Fibroblast of skin of back (primary cell): ENCODE measurements around the gene MADD.
A peak's percentile ranks its signal among the peaks of the same experiment; 100 is the strongest.
"Not testable (repeated sequence)": the region's sequence is repeated elsewhere in the genome, so short reads cannot be mapped to it uniquely, and the experiment has no call there.

Experiments used
- DNase-seq: peaks from one replicate; pipeline ENCODE4 v3.0.0-alpha.2; 2013

Gene MADD

DNA sequence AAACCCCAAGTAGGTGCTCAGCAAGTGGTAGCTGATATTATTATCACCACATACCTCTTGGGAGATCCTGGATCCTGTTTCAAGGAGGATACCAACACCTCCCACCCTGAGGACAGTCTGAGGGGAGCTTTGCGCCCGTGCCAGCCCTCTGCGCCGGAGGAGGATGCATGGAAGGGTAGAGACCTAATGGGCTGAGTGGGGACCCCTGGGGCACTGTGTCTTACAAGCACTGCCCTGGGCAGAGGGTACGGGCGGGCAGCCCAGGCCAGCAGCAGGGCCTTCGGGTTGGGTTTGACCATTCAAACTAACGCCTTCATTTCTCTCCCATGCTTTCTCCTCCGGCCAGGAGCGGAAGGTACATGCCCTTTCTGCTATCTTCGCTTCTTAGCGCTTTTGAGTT, 56.3 kb downstream of the MADD start:
- no peak for DNase-seq

DNA sequence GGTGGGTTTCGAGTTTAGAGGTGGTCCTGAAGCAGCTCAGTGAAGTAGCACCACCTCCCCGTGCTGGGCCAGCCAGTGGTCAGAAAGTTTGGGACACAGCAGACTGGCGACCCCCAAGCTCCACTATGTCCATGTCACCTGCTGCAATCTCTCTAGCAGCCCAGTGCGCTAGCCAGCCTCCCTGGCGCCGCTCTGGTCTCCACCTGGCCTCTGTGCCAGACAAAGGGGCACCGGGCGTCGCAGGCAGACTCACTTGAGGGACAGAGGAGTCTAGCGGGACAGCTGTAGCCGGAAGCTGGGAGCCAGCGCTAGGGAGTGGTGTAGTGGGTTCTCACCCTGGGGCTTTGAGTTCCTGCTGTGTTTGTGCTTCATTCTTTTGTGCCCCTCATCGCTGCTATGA, 57.1 kb downstream of the MADD start:
- no peak for DNase-seq

DNA sequence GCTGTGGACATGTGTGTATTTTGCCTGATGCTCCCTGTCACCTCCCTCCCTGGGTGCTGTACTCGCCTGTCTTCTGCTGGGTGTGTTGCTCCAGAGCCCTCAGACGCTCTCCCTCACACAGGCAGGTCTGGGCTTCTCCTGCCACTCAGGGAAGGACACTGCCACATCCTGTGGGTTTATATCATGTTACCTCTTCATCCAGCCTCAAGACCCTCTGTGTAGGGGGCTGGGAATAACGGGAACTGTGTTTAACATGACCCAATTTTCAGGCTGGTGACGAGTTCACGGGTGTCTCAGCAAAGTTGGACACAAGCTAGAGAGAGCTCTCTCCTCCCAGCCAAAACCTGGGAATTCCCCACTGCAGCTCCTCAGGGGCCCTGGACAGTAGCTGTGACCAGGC, 58.0 kb downstream of the MADD start:
- no peak for DNase-seq

DNA sequence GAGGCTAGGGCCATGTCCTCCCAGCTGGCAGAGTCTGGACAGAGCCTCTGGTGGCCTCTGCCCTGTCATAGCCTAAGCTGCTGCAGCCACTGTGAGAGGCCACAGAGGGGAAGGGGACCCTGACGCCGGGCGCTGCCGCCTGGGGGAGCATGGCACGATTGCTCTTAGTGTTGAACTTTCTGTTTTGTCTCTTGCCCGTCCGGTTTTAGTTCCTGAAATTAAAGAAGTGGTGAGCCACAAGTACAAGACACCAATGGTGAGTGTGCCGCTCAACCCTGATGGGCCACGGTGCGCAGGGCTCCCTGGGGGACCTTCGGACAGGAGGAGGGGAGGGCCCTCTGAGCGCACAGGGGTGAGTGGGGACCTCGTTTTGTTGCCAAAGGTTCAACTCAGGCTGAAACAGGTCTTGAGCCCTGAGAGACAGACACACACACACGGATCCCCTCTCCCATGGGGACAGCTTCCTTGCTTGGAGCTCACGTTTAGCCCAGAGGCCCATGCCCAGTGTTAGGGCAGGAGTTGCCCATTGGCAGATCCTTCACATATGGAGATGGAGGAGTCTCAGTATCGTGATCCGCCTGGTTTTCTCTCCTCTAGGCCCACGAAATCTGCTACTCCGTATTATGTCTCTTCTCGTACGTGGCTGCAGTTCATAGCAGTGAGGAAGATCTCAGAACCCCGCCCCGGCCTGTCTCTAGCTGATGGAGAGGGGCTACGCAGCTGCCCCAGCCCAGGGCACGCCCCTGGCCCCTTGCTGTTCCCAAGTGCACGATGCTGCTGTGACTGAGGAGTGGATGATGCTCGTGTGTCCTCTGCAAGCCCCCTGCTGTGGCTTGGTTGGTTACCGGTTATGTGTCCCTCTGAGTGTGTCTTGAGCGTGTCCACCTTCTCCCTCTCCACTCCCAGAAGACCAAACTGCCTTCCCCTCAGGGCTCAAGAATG, 58.8 kb downstream of the MADD start:
- no peak for DNase-seq

DNA sequence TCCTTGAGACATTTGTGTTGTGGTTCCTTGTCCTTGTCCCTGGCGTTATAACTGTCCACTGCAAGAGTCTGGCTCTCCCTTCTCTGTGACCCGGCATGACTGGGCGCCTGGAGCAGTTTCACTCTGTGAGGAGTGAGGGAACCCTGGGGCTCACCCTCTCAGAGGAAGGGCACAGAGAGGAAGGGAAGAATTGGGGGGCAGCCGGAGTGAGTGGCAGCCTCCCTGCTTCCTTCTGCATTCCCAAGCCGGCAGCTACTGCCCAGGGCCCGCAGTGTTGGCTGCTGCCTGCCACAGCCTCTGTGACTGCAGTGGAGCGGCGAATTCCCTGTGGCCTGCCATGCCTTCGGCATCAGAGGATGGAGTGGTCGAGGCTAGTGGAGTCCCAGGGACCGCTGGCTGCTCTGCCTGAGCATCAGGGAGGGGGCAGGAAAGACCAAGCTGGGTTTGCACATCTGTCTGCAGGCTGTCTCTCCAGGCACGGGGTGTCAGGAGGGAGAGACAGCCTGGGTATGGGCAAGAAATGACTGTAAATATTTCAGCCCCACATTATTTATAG, 59.6 kb downstream of the MADD start:
- no peak for DNase-seq

DNA sequence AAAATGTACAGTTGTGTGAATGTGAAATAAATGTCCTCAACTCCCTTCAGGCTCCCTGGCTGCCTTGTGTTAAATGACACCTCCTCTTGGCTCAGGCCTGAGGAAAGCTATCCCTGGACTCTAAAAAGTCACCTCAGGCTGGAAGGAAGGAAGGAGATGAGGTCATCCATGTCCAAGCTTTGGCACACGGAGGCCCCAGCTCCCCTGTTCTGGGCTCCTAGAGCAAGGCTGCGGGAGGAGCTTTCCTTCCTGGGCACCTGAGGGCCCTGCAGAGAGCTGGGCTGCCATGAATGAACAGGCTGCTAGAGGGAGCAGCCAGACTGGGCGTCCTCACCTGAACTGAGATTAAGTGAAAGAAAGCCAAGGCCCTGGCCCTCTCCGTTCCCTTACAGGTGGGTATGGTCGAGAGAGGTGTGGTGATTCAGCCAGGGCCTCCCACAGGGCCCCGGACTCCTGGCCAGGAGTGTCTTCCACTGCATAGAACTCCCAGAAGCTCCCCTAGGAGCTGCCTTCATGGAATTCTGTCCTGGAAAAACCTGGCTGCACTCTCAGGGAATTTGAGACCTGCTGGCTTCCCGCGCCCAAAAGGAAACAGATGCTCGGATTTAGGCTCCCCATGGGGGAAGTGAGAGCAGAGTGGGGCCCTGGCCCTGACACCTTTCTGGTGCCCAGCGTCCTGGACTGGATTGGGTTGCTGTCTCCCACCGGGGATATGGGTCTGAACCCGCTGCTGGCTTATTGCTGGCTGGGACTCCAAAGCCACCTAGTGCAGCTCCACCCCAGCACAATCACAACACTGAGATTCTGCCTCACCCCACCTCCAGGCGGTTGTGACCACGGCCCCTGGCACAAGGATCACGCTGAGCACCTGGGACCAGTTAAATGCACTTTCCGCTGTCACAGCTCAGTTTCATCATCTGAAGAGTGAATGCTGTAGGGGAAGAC, 60.3 kb downstream of the MADD start:
- DNase-seq = peak; percentile 9

DNA sequence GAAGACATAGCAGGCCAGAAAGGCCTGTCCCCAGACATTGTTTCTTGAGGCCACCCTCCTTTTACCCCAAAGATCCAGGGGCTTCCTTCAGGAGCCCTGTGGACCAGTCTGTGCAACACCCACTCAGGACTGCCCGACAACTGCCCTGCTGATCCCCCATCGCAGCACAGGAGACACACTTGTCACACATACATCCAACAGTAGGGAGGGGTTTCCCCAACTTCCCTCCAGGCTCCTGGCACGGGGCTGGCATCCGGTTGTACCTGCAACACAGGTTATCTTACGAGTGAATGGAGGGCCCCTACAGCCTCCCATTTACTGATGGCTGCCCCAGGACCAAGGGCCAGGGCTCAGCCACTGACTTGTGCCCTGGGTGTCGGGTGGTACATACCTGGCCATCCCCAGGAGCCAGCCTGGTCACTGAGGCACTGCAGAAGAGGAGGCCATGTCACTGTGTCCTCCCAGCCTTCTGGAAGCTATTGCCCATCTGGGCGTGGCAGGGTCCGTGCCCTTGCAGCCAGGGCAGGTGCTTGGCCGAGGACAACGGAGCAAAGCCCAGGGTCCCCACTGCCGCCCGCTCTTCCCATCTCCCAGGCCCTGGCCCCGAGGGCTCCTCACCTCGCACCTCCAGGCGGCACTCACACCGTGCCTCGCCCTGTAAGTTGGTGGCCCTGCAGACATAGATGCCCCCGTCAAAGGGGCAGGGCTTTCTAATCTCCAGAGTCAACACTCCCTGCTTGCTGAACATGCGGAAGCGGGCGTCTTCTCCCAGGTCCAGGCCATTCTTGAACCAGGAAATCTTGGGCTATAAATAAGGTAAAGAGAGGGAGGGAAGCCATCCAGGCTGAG, 61.7 kb downstream of the MADD start:
- DNase-seq = no peak

DNA sequence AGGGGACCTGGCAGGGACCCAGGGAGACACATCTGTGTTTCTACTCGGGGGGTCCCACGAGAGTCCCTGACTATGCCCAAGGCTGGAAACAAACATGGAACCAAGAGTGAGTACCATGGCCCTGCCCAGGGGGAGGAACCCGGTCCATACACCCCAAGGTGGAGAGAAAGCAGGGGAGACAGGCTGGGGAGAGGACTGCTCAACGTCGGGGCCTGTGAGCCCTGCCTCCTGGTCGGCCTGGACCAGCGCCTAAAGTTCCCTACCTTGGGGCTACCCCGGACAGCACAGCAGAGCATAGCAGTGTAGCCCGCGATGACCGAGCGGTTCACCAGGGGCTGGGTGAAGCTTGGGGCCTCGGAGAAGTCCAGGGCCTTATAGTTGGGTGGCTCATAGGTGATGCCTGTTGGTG, 62.4 kb downstream of the MADD start:
- no peak for DNase-seq

DNA sequence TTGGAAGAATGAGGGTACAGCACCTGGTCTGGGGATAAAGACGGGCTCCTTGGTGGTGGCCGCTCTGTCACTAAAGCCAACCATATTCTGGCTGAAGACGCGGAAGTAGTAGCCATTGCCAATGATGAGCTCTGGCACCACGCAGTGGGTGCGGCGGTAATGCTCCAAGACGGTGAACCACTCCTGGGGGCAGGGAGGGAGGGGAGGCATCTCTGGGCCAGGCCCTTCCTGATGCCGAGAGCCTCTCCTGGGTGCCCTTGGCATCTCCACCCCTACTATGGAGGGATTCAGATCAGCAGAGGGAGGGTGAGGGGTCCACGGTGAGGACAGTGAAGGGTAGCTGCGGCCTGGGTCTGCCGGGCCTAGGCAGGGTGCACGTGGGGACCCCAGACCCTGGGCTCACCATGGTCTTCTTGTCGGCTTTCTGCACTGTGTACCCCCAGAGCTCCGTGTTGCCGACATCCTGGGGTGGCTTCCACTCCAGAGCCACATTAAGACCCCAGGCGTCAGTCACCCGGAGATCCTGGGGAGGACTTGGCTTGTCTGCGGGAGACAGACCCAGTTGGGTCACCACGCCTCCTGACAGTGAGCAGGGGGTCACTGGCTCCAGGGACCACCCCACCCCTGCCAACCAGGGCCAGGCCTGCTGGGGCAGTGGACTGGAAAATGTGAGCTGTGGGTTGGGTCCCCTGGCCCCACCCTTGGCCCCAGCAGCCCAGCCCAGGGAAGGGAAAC, 63.0 kb downstream of the MADD start:
- DNase-seq = no peak

DNA sequence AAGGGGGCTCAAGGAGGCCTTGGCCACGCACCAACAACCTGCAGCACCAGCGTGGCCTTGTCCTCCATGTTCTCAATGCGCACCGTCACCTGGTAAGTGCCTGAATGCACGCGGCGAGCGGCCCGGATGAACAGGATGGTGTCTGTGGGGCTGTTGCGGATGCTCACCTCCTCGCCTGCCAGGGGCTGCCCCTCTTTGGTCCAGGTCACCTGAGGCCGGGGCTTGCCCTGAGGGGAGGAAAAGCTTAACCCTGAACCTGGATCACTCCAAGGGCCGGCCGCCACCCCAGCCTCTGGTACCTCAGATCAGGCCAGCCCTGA, 63.6 kb downstream of the MADD start:
- DNase-seq = no peak

DNA sequence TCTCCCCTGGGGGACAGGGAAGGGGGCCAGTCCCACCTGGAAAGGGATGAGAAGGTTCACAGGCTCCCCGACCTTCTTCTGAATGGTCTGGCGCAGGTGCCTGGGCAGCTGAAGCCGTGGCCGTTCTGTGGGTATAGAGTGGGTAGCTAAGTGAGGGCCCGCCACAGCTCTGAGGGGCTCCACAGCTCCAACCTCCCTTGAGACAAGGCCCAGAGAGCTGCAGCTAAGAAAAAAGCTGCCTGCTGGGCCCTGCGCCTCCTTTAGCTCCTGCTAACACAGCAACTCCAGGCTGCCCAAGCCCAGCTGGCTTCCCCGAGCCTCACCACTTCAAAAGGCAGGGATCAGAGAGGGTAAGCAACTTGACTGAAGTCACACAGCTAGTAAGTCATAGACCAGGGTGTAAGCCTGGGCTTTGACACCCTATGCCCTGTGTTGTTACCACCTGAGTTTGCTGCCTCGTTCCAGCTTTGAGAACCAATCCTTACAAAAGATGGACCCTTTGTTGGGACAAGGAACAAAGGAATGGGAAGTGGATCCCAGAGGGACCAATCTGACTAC, 64.0 kb downstream of the MADD start:
- no peak for DNase-seq

DNA sequence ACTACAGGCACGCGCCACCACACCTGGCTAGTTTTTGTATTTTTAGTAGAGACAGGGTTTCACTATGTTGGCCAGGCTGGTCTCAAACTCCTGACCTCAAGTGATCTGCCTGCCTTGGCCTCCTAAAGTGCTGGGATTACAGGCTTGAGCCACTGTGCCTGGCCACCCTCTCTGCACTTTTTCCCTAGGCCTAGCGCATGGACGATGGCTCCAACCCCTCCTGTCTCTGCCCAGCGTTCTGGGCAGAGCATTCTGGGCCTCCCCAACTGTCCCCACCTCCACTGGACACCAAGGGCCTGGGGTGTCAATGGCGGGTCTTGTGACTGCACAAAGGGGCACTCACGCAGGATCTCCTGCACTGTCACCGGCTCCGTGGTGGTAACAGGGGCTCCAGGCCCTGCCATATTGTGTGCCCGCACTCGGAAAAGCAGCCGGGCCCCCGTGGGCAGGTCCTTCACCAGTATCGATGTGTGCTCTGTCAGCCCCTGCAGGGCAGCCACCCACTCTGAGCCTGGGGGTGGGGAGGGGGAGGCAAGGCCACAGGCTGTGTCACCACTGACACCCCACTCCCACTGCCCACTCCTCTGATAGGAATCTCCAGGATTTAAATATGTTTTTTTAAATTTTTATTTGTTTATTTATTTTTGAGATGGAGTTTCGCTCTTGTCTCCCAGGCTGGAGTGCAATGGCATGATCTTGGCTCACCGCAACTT, 64.9 kb downstream of the MADD start:
- DNase-seq = not testable (repeated sequence)

DNA sequence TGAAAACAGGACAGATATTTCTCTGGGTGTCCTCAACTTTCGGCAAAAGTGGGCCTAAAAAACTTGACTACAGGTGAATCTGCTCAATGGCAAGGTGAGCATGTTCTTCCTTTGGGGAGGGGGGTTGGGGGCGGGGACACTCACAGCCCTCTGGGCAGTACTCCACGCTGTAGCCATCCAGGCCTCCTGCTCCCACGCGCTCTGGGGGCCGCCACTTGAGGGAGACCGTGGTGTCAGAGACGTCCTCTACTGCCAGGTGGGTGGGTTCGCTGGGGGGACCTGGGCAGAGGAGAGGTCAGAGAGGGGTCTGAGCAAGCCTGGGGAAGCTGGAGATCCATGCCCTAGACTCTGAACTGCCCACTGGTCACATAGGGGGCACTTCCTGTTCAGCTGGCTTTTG, 65.8 kb downstream of the MADD start:
- no peak for DNase-seq

DNA sequence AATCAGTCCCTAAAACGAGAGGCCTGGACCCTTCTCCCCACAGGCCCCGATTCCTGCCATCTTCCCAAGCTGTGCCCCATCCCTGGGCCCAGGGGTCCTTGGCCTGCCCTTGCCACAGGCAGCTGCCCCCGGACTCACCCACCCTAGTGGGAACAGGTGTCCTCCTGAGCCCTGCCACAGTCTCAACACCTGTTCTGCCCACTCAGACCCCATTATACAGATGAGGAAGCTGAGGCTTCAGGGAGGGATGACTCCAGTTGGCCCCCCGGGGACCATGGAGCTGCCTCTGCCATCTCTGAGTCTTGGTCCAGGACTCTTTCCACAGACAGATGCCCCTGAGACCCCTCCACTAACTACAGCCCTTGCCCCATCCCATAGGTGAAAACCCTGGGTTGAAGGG, 66.7 kb downstream of the MADD start:
- no peak for DNase-seq

DNA sequence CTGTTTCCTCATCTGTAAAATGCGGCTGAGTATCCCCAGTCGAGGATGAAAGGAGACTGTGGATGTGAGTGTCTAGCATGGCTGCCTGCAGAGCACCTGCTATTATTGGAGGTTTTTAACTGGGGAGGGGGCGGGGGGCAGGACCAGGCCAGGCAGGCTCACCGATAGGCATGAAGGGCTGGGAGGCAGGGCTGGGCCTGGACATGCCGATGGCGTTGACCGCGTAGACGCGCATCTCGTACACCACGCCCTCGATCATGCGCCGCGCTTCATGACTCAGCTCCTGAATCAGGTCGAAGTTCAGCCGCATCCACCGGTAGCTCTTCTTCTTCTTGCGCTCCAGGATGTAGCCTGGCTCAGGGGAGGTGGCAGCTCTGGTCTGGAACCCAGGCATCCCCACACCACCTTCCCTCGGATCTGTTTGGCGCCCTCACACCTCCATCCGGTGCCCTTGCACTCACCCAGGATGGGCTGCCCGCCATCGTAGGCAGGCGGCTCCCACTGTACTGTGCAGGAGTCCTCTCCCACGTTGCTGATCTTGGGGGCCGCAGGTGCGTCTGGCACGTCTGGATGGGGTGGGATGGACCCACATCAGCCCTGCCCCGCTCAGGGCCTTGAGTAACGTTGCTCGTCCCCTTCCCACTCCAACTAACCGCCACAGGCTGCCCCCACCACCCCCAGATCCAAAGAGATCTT, 67.4 kb downstream of the MADD start:
- DNase-seq = no peak

DNA sequence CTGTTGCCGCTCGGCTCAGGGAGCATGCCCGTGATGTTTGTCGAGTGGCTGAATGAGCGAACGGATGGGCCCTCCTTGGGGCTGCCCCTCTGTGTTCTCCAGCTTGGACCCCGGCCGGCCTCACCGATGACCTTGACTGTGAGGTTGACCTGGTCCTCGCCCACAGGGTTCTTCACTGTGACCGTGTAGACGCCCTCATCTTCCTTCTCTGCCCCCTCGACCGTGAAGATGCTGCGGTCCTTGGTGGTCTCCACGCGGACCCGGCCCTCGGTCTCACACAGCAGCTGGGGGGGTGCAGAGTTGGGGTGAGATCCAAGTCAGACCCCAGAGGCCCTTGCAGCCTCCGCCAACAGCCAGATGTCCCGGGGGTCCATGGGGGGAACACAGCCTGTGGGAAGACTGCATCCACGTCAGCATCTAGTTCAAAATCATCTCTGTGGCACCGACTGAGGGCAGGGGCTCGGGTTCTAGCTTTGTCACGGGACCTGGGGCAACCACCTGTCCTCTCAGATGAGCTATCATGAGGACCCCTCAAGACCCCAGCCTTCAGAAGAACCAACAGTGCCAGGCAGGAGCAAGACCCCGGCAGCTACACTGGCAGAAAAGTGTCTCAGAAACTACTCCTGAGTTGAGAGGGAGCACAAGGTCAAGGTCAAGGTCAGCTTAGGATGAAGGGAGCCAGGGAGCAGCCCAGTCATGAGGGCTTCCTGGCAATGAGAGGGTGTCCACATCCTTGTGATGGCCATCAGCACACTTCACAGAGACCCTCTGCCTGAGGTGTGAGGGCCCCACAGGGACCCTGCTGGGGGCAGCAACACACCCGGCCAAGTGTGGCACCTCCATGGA, 68.7 kb downstream of the MADD start:
- DNase-seq = no peak

DNA sequence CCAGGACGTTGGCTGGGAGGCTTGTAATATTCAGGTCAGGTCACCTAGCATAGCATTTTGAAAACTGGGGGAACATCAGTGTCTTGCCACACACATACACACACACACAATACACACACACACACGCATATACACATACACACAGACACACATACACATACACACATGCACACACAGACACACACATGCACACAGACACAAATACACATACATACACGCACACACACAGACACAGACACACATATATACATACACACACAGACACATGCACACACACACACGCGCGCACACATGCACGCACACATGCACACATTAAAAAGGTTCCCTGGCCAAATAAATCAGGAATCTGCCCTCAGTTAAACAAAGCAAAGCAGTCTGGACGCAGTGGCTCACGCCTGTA, 70.1 kb downstream of the MADD start:
- DNase-seq = no peak

DNA sequence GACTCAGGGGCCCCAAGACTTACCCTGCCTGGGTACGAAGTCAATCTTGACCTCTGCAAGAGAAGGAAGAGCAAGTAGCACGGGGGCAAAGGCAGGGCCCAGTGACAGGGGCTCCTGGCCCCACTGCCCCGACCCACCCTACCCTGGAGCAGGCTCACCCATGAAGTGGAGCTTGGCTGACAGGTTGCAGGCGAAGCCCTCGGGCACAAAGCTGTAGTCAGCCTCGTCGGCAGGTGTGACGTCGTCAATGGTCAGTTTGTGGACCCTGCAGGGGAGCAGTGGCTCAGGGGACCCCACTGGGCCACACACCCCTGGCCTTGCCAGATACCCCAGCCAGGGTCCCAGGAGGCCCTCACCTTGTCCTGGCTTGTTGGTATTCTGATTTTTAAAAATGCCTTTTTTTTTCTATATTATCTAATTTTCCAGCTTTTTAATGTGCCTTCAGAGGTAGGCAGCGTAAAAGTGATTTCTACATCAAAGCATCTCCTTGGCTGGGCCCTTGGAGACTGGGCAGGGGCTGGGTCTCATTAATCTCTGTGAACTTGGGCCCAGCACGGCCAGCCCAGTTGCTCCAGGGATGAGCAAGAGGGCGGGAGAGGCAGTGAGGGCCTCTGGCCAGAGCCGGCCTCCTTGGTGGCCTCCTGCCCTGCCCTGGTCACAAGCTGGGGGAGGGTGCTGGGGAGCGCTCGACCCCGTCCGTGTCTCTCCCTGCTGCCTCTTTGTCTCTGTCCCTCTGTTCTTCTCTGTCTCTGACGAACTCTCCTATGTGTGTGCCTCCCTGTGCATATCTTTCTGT, 71.2 kb downstream of the MADD start:
- no peak for DNase-seq
